Measurements from ENCODE around the gene MTUS2.

DNA sequence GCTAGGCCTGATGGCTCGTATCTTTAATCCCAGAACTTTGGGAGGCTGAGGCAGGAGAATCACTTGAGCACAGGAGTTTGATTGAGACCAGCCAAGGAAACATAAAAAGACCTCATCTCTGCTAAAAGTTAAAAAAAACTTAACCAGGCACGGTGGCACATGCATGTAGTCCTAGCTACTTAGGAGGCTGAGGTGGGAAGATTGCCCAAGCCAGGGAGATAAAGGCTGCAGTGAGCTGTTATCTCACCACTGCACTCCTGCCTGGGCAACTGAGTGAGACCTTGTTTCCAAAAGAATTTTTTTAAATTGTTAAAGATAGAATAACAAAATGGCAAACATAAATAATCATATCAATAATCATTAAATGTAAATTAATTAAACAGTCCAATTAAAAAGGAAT lies 365.8 kb downstream of the MTUS2 start:
- no peak for TF ChIP-seq ERF (CRISPR knock-in tag; IDR thresholded peaks at IDR 0.05)
- TF ChIP-seq RBM17 (IDR thresholded peaks at IDR 0.05; ENCODE audit: borderline replicate concordance, low read depth, low read length) = no peak
- no peak for TF ChIP-seq BRF1 (IDR thresholded peaks at IDR 0.05; ENCODE audit: borderline replicate concordance, extremely low read depth, insufficient read length)
- no peak for TF ChIP-seq CREB3L1 (IDR thresholded peaks at IDR 0.05; ENCODE audit: borderline replicate concordance, low read depth)
- no peak for TF ChIP-seq CREB1 (IDR thresholded peaks at IDR 0.05)
- no peak for TF ChIP-seq CREB1 (CRISPR knock-in tag; IDR thresholded peaks at IDR 0.05)
- TF ChIP-seq TOE1 (IDR thresholded peaks at IDR 0.05; ENCODE audit: borderline replicate concordance) = no peak
- TF ChIP-seq TOE1 (CRISPR knock-in tag; IDR thresholded peaks at IDR 0.05; ENCODE audit: borderline replicate concordance, low read depth) = no peak
- TF ChIP-seq, protein P1, sequence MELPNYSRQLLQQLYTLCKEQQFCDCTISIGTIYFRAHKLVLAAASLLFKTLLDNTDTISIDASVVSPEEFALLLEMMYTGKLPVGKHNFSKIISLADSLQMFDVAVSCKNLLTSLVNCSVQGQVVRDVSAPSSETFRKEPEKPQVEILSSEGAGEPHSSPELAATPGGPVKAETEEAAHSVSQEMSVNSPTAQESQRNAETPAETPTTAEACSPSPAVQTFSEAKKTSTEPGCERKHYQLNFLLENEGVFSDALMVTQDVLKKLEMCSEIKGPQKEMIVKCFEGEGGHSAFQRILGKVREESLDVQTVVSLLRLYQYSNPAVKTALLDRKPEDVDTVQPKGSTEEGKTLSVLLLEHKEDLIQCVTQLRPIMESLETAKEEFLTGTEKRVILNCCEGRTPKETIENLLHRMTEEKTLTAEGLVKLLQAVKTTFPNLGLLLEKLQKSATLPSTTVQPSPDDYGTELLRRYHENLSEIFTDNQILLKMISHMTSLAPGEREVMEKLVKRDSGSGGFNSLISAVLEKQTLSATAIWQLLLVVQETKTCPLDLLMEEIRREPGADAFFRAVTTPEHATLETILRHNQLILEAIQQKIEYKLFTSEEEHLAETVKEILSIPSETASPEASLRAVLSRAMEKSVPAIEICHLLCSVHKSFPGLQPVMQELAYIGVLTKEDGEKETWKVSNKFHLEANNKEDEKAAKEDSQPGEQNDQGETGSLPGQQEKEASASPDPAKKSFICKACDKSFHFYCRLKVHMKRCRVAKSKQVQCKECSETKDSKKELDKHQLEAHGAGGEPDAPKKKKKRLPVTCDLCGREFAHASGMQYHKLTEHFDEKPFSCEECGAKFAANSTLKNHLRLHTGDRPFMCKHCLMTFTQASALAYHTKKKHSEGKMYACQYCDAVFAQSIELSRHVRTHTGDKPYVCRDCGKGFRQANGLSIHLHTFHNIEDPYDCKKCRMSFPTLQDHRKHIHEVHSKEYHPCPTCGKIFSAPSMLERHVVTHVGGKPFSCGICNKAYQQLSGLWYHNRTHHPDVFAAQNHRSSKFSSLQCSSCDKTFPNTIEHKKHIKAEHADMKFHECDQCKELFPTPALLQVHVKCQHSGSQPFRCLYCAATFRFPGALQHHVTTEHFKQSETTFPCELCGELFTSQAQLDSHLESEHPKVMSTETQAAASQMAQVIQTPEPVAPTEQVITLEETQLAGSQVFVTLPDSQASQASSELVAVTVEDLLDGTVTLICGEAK (IDR thresholded peaks at IDR 0.05) = no peak
- TF ChIP-seq, protein P1 (CRISPR knock-in tag; IDR thresholded peaks at IDR 0.05) = no peak
- no peak for TF ChIP-seq SPI1 (IDR thresholded peaks at IDR 0.05; ENCODE audit: borderline replicate concordance, low read depth, low read length)

Measured in K562 (cell line).